ENCODE results near the gene C22orf42. TPM values are rescaled to one million over a fixed set of nuclear protein-coding genes. Genes with fewer than 3 reads are reported as not detected.

Gene C22orf42
- total RNA-seq, 1 donor from 2014 or later = not detected

GRCh38 chr22:32185821-32186220 lies 26.7 kb upstream of the C22orf42 start:
- Histone ChIP-seq H3K36me3 (no peaks in the 10 kb centered on the region), H3K27me3 (ENCODE audit: low read depth) (peaks cover 62% of the 10 kb centered on the region), H3K4me3 (no peak overlapping the region), H3K27ac (replicated peaks) (no peak overlapping the region), H3K4me1 (no peaks in the 10 kb centered on the region), H3K9me3 (replicated peaks) (no peaks in the 10 kb centered on the region)
- TF ChIP-seq CTCF (IDR thresholded peaks at IDR 0.05; ENCODE audit: borderline replicate concordance) = no peak
- intact Hi-C loops (cut with micrococcal nuclease) = no loop called here
- no peak for DNase-seq

- no peak for TF ChIP-seq CTCF (IDR thresholded peaks at IDR 0.05; ENCODE audit: borderline replicate concordance)
- intact Hi-C loops (cut with micrococcal nuclease) = no loop called here
- H3K4me3 ChIP-seq = no peak overlapping the region
- H3K4me1 ChIP-seq = no peaks in the 10 kb centered on the region
- H3K36me3 ChIP-seq = no peaks in the 10 kb centered on the region
- no peaks in the 10 kb centered on the region for H3K9me3 ChIP-seq (replicated peaks)
- DNase-seq = no peak
- H3K27ac ChIP-seq (replicated peaks) = no peak overlapping the region
- peaks cover 77% of the 10 kb centered on the region for H3K27me3 ChIP-seq (ENCODE audit: low read depth)
These were observed 24.5 kb upstream of the C22orf42 start for GRCh38 chr22:32183625-32184024.

GRCh38 chr22:32181043-32181442 lies 21.9 kb upstream of the C22orf42 start:
- Histone ChIP-seq H3K4me1 (peaks cover 3% of the 10 kb centered on the region), H3K27me3 (ENCODE audit: low read depth) (peaks cover 89% of the 10 kb centered on the region), H3K9me3 (replicated peaks) (peaks cover 6% of the 10 kb centered on the region), H3K4me3 (no peak overlapping the region), H3K27ac (replicated peaks) (no peak overlapping the region), H3K36me3 (no peaks in the 10 kb centered on the region)
- TF ChIP-seq CTCF (IDR thresholded peaks at IDR 0.05; ENCODE audit: borderline replicate concordance) = no peak
- no peak for DNase-seq
- intact Hi-C loops (cut with micrococcal nuclease) = no loop called here

GRCh38 chr22:32177221-32177765 lies 18.2 kb upstream of the C22orf42 start:
- H3K27me3 ChIP-seq (ENCODE audit: low read depth) = peaks cover 97% of the 10 kb centered on the region

GRCh38 chr22:32175683-32176644 lies 16.9 kb upstream of the C22orf42 start:
- Histone ChIP-seq H3K4me3 (peak overlapping the region; percentile 49), H3K9me3 (replicated peaks) (peaks cover 6% of the 10 kb centered on the region), H3K36me3 (no peaks in the 10 kb centered on the region), H3K27me3 (ENCODE audit: low read depth) (peaks cover 84% of the 10 kb centered on the region), H3K27ac (replicated peaks) (no peak overlapping the region), H3K4me1 (peaks cover 8% of the 10 kb centered on the region)
- no peak for DNase-seq
- no peak for TF ChIP-seq CTCF (IDR thresholded peaks at IDR 0.05; ENCODE audit: borderline replicate concordance)
- intact Hi-C loops (cut with micrococcal nuclease) = no loop called here

More at GRCh38 chr22:32177221-32177765, 18.2 kb upstream of the C22orf42 start:
- Histone ChIP-seq H3K4me3 (no peak overlapping the region), H3K9me3 (replicated peaks) (peaks cover 6% of the 10 kb centered on the region), H3K27ac (replicated peaks) (no peak overlapping the region), H3K36me3 (no peaks in the 10 kb centered on the region), H3K4me1 (peaks cover 8% of the 10 kb centered on the region)
- TF ChIP-seq CTCF (IDR thresholded peaks at IDR 0.05; ENCODE audit: borderline replicate concordance) = no peak
- DNase-seq = no peak
- intact Hi-C loops (cut with micrococcal nuclease) = no loop called here
